Inferior parietal cortex (tissue), 1 donor: ENCODE data around the gene C4B.
"Not testable (repeated sequence)": the region's sequence is repeated elsewhere in the genome, so short reads cannot be mapped to it uniquely, and the experiment has no call there.

Experiments used
- DNase-seq: peaks from one replicate; pipeline ENCODE4 v3.0.0-alpha.2; 2016; ENCODE audit errors: extremely low spot score

The C4B gene

DNA sequence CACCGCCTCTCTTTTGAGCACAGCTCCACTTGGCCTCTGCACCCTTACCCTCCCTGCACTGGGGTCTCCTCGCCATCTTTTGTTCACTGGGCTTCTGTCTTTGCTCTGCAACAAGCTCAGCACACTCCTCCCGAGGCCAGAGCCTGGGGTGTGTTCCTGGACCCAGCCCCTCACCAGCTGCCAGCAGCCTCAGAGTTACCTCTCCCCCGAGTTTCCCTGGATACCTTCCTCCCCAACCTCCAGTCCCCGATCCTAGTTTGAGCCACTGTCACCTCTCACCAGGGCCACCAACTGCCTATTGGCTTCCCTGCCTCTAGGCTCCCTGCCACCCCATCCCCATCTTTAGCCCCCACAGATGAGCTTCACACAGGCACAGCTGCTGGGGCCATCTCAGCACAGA, 36.0 kb downstream of the C4B start:
- DNase-seq, result no peak

DNA sequence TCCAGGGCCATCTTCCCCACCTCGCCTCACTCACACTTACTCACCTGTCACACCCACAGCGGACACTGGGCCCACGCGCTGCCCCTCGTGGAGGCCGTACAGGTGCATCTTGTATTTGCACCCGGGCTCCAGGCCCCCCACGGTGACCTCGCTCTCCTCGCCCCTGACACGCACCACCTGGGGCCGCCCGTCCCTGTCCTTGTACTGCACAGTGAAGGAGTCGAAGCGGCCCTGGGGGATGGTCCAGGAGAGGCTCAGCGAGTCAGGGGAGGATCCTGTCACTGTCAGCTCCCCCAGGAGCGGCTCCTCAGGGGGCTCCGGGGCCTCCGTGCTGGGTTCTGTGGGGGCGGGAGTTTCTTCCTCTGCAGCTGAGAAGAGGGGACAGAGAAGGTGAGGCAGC, 38.0 kb downstream of the C4B start:
- DNase-seq, result not testable (repeated sequence)

DNA sequence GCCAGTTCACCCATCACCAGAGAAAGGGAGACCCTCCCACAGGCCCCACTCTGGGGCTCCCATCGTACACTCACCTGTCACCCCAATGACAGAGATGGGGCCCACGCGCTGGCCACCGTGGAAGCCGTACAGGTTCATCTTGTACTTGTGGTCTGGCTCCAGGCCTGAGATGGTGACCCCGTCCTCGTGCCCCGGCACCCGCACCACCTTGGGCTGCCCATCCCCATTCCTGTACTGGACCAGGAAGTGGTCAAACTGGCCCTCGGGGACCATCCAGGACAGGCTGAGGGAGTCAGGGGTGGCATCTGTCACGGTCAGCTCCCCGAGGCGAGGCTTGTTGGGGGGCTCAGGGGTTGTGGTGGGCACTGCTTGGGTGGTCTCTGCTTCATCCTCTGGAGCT, 38.7 kb downstream of the C4B start:
- not testable (repeated sequence) for DNase-seq

DNA sequence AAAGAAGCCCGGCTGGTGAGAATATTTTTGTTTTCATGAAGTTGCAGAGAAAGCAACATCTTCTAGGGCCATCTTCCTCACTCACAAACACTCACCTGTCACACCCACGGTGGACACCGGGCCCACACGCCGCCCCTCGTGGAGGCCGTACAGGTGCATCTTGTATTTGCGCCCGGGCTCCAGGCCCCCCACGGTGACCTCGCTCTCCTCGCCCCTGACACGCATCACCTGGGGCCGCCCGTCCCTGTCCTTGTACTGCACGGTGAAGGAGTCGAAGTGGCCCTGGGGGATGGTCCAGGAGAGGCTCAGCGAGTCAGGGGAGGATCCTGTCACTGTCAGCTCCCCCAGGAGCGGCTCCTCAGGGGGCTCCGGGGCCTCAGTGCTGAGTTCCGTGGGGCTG, 41.2 kb downstream of the C4B start:
- DNase-seq, result not testable (repeated sequence)

DNA sequence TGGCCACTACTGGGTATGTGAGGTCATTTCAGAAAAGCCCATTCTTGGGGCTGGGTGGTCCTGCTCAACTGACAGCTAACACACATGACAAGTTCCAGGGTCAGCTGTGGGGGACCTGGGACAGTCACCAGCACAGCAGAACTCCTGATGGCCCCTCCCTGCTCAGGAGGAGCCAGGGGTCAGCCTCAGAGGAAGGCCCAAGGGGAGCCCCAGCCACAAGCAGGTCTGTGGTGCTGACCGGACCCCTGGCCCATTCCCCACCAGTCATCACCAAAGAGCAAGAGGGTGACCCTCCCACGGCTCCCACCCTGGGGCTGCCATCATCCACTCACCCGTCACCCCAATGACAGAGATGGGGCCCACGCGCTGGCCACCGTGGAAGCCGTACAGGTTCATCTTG, 41.7 kb downstream of the C4B start:
- no peak for DNase-seq

DNA sequence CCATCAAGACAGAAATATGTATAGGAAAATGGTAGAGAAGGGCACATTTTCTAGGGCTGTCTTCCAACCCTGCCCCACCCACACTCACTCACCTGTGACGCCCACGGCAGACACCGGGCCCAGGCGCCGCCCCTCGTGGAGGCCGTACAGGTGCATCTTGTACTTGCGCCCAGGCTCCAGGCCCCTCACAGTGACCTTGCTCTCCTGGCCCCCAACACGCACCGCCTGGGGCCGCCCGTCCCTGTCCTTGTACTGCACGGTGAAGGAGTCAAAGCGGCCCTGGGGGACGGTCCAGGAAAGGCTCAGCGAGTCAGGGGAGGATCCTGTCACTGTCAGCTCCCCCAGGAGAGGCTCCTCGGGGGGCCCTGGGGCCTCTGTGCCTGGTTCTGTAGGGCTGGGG, 43.4 kb downstream of the C4B start:
- DNase-seq, result no peak

DNA sequence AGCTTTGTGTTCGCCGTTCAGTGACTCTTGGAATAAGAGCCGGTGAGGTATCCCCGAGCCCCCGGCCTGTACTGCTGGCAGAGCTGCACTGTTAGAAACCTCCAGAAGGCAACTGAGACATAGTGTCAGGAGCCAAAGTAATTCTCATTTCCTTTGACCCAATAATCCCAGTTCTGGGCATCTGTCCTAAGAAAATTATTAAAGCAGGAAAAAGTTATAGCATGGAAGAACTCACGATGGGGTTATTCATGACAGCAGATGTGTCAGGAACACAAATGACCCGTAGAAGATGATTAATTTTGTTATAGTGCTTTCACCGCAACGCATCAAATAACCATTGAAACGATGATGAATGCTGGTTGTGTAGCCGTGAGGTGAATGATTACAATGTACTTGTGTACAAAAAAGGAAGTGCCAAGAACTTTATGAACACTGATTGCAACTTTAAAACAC, 43.9 kb downstream of the C4B start:
- DNase-seq, result no peak

DNA sequence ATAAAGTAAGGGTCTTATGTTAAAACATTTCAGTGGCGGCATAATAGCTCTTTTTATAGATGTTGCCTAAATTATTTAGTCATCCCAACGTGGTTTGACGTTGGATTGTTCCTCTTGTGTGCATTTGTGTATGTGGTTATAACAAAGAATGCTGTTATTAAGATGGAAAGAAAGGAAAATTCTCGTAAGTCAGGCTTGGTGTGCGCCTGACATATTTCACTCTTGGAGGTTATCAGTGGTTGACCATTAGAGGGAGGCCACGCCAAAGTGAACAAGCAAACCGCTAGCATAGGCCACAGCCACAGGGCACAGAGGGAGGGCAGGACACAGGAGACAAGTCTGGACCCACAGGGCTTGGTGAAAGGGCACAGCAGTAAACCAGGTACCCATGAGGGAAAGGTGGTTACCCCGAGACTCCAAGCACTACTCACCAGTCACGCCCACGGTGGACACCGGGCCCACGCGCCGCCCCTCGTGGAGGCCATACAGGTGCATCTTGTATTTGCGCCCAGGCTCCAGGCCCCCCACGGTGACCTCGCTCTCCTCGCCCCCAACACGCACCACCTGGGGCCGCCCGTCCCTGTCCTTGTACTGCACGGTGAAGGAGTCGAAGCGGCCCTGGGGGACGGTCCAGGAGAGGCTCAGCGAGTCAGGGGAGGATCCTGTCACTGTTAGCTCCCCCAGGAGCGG, 46.5 kb downstream of the C4B start:
- DNase-seq, result no peak

DNA sequence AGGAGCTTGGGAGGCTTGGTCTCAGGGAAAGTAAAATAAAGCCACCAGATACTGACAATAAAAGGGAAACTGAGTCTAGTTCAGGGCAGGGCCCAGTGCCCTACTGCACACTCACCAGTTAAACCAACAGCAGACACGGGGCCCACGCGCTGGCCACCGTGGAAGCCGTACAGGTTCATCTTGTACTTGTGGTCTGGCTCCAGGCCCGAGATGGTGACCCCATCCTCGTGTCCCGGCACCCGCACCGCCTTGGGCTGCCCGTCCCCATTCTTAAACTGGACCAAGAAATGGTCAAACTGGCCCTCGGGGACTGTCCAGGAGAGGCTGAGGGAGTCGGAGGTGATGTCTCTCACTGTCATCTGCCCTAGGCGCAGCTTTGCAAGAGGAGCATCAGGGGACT, 50.1 kb downstream of the C4B start:
- DNase-seq, result no peak

DNA sequence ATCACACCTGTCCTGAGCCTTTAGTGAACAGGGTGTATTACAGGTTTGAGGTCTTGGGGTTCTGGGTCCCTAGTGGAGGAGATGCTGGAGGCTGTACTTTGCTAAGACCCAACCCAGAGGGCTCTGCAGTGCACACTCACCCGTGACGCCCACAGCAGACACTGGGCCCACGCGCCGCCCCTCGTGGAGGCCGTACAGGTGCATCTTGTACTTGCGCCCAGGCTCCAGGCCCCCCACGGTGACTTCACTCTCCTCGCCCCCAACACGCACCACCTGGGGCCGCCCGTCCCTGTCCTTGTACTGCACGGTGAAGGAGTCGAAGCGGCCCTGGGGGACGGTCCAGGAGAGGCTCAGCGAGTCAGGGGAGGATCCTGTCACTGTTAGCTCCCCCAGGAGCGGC, 52.9 kb downstream of the C4B start:
- DNase-seq, result not testable (repeated sequence)

DNA sequence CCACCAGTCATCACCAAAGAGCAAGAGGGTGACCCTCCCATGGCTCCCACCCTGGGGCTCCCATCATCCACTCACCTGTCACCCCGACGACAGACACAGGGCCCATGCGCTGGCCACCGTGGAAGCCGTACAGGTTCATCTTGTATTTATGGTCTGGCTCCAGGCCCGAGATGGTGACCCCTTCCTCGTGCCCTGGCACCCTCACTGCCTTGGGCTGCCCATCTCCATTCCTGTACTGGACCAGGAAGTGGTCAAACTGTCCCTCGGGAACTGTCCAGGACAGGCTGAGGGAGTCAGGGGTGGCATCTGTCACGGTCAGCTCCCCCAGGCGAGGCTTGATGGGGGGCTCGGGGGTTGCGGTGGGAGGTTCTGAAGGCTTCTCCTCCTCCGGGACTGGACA, 53.7 kb downstream of the C4B start:
- not testable (repeated sequence) for DNase-seq

DNA sequence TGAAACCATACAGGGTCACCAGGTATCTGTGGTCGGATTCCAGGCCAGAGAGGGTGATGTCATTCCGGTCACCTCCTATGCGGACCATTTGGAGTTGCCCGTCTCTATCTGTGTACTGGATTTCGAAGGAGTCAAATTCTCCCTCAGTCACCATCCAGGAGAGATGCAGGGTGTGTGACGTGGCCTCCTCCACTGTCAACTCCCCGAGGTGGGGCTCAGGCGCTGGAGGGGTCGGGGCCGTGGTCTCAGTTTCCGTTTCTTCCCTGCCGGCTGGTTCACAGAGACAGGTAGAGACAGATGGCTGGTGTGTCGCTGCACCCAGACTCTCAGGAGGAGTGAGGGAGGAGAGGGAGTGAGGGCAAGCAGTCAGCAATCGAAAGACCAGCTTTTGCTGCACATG, 54.3 kb downstream of the C4B start:
- no peak for DNase-seq

DNA sequence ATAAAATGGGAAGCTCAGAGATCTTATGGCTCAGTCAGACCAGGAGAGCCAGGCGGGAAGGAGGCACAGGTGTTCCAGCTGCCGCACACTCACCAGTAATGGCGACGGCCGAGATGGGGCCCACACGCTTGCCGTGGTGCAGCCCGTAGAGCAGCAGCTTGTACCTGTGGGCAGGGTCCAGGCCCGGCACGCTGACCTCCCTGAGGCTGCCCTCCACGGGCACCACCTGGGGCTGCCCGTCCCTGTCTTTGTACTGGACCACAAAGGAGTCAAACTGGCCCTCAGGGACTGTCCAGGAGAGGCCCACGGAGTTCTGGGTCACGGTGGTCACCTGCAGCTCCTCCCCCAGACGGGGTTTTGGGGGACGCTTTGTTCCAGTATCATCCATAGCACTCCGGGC, 54.9 kb downstream of the C4B start:
- DNase-seq, result no peak

DNA sequence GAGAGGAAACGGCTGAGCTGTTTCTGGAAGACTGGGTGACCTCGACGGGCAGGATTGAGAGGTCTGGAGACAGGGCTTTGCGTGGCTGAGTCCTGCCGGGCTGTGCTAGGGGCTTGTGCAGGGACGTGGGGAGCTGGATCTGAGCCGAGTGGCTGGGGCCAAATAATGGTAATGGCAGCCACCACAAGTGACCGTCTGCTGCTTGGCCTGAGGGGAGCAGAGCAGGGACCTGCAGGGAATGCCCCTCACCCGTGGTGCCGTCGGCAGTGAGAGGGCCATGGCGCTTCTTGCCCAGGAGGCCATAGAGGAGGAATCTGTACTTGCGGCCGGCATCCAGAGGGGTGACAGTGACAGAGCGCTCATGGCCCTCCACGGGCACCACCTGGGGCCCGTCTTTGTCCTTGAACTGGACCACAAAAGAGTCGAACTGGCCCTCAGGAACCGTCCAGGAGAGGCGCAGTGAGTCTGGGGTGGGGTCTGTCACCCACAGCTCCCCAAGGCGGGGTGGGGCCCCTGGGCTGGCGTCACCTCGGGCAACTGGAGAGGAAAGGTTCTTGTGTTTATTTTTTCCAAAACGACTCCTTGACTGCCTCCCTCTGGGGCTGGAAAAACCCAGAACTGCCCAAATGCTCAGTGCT, 55.4 kb downstream of the C4B start:
- no peak for DNase-seq

DNA sequence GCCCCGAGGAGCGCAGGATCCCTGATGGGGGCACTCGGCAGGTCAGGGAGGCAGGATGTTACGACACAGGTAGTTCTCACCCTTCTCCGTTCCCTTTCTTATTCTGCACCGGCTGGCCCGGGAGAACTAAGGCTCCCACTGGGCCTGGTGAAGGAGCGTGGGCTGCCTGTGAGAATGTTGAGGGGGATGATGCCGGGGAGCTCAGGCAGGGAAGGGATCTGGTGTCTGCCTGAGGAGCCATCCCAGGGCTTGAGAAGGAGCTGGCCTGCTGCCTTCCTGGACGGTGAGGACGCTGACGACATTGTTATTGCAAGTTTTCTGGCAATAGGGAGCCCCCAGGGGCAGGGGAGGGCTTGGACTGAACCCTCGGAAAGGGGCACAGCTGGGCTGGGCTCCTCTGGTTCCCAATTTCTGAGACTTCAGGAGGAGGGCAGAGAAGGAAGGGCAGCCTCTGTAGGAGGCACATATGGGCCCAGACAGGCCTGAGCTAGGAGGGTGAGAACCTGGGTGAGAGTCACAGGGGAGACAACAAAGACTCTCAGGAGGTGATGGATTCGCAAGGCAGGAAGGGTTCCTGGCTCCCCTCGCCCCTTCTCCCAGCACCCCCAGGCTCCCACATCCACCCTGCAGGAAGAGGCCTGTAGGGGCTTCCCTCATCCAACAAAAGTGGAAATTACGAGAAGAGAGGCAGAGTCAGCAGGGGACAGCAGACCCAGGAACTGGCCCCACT, 56.4 kb downstream of the C4B start:
- DNase-seq, result no peak

DNA sequence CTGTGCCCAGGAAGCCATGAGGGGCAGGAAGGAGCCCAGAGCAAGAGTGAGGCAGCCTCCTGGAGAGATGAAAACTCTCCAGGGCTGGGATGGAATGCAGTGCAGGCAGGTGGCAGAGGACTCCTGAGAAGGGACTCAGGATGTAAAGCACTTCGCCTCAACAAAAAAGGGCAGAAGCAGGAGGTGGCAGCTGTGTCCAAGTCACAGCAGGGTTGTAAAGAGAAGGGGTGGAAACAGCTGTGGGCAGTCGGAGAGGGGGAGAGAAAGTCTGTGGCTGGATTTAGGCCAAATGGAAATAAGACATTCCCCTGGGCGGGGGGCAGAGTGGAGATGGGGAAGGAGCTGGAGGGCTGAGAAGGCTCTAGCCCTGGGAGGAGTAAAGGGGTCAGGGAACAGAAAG, 58.5 kb downstream of the C4B start:
- no peak for DNase-seq

DNA sequence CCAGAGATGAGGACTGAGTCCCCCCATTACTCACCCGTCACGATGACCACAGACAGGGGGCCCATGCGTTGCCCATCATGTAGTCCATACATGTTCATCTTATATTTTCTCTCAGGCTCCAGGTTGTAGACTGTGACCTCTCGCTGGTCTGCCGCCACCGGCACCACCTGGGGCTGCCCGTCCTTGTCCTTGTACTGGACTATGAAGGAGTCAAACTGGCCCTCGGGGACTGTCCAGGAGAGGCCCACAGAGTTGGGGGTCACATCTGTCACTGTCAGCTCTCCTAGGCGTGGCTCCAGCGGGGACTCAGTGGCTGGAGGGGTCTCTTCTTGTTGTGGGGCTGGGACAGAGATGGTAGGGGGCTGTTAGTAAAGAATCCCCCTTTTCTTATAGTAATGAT, 59.0 kb downstream of the C4B start:
- no peak for DNase-seq

DNA sequence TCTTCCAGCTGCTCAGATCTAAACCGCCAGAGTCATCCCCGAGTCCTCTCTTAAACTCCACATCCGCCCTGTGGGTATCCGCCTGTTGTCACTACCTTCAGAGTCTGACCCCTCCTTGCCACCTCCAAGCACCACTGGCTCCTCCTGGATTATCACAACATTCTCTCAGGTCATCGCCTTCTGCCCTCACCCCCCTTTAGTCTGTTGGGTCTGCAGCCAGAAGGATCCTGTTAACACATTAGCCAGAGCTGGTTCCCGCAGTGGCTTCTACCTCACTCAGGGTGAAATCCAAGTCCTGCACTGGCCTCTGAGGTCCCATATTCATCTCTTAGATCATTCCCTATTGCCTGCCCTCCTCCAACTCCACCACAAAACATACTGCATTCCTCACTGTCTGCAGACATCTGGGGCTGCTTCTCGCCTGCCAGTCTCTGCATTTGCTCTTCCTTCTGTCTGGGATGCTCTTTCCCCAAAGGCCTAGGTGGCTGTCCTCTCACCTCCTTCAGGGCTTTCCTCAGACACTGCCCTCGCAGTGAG, 60.5 kb downstream of the C4B start:
- DNase-seq, result no peak

DNA sequence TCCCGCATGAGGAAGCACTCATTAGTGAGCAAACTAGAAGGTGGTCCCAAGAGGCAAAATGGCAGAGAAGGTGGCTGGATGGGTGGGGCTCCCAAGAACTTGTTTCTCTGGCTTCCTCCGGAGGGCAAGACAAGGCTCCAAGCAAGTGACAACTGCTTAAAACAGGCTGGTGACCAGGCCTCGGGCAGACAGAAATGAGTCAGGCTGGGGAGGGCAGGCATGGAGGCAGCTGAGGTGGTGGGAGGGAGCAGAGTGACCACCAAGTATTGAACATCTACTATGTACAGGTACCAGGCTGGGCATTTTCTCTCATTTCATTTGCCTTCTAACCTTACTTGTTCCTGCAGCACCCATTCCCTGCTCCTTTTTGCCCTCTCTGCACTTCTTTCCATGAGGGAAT, 61.2 kb downstream of the C4B start:
- DNase-seq, result no peak

DNA sequence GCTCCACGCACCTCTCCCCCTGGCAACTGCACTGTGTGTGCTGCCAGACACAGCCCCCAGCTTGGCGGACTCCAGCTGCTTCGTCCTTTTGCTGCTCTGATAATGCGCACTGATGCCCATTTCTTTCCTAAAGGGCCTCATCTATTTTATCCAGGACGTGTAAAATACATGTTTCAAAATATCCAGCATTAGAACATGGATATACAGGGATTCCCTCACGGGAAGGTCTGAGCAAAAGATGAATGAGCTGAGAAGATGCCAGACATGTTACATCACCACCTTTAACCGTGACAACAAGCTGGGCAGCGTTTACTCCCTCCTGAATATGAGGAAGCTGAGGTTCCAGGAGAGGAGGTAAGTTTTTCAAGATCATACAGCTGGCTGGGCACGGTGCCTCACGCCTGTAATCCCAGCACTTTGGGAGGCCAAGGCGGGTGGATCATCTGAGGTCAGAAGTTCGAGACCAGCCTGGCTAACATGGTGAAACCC, 61.8 kb downstream of the C4B start:
- no peak for DNase-seq

DNA sequence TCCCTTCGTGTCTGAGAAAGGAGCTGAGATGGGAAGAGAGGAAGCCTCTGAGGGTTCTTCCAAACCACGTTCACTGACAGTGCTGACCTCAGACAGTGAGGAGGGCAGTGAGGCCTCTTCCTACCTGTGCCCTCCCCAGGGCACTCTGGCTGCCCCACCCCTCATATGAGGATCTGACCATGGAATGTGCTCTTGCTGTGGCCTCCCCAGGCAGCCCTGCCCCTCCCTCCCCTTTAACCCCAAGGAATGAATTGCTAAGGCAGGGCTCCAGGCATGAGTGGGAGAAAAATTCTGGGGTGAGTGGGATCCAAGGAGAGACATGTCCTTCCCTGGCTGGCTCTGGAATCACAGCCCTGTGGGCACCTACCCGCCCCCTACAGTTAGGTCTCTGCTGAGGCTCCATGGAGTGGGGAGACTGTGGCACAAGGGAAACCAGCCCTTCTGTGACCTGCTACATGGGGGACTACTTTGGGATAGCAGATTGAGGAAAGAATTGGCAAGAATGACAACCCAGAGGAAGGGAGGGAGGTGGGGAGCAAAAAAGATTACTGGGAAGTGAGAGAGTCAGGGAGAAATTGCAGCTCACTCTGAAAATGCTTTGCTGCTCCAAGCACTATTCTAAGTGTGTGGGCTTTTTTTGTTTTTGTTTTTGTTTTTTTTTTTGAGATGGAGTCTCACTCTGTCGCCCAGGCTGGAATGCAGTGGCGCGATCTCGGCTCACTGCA, 65.1 kb downstream of the C4B start:
- no peak for DNase-seq
